Naive thymus-derived CD4-positive, alpha-beta T cell (primary cell): Measurements from ENCODE around the gene CLASRP. TPM values are rescaled to one million over a fixed set of nuclear protein-coding genes. Genes with fewer than 3 reads are reported as not detected.
"Not testable (repeated sequence)": the region's sequence is repeated elsewhere in the genome, so short reads cannot be mapped to it uniquely, and the experiment has no call there.

ENCODE experiments used
- ATAC-seq: fragments of 150-1000 bp; cut with Tn5 transposase; 2 replicates; pipeline ENCODE4 v1.10.0; 2021; ENCODE audit warnings: mild to moderate bottlenecking, moderate library complexity
- CTCF ChIA-PET: fragments of 350-600 bp; sonication (Branson Sonifier 250); formaldehyde crosslinking; loops from one replicate; lab custom pipeline; 2021; ENCODE audit warnings: antibody characterized with exemption; lab: Charles Lee
- POLR2A ChIA-PET: fragments of 350-600 bp; sonication (Branson Sonifier 250); formaldehyde crosslinking; loops from one replicate; lab custom pipeline; 2021; ENCODE audit warnings: antibody characterized with exemption, inconsistent platforms; lab: Charles Lee
- DNase-seq, 9 donors: peaks; one replicate each; pipeline versions ENCODE4 v3.0.0 to v3.0.0-alpha.2; 2020 to 2022; ENCODE audit warnings: mixed read lengths in 1 of 9
- H3K27ac ChIP-seq: one replicate; pipeline ENCODE4 v1.7.0; 2013; ENCODE audit warnings: mild to moderate bottlenecking, low read depth, low read length, moderate library complexity
- H3K27me3 ChIP-seq, 2 donors: one replicate each; pipeline ENCODE4 v1.7.0; 2013; ENCODE audit warnings: low read length in 2 of 2, mild to moderate bottlenecking in 2 of 2, moderate library complexity in 2 of 2; ENCODE audit not compliant: control insufficient read depth in 2 of 2, insufficient read depth in 2 of 2
- H3K36me3 ChIP-seq, 3 experiments: 1 replicate in 2 of 3; 2 replicates in 1 of 3; pipeline ENCODE4 v1.7.0; 2013; ENCODE audit warnings: low read length in 3 of 3, mild to moderate bottlenecking in 3 of 3, moderate library complexity in 1 of 3; ENCODE audit not compliant: insufficient read depth in 3 of 3, control insufficient read depth in 2 of 3
- H3K4me1 ChIP-seq, 2 donors: one replicate each; pipeline ENCODE4 v1.7.0; 2013; ENCODE audit warnings: low read length in 2 of 2, mild to moderate bottlenecking in 2 of 2, moderate library complexity in 1 of 2; ENCODE audit not compliant: control insufficient read depth in 2 of 2, insufficient read depth in 2 of 2
- H3K4me3 ChIP-seq: 2 replicates; pipeline ENCODE4 v1.7.0; 2013; ENCODE audit warnings: mild to moderate bottlenecking, low read length
- H3K9me3 ChIP-seq, 3 experiments: 1 replicate in 2 of 3; 2 replicates in 1 of 3; pipeline ENCODE4 v1.7.0; 2013; ENCODE audit warnings: low read length in 3 of 3; ENCODE audit not compliant: control insufficient read depth in 2 of 3
- H3K27ac Mint-ChIP-seq, 9 donors: one replicate each; pipeline ENCODE4 v1.8.0; 2020 to 2022; ENCODE audit warnings: mixed read lengths in 9 of 9, mild to moderate bottlenecking in 8 of 9, moderate library complexity in 5 of 9, inconsistent platforms in 2 of 9
- H3K27me3 Mint-ChIP-seq, 5 donors: one replicate each; pipeline ENCODE4 v1.8.0; 2021 to 2022; ENCODE audit warnings: mixed read lengths in 5 of 5, mild to moderate bottlenecking in 1 of 5
- H3K36me3 Mint-ChIP-seq, 5 donors: one replicate each; pipeline ENCODE4 v1.8.0; 2020 to 2022; ENCODE audit warnings: mixed read lengths in 5 of 5, mild to moderate bottlenecking in 3 of 5, inconsistent platforms in 1 of 5
- H3K4me1 Mint-ChIP-seq, 7 donors: one replicate each; pipeline ENCODE4 v1.8.0; 2020 to 2022; ENCODE audit warnings: mixed read lengths in 7 of 7, mild to moderate bottlenecking in 3 of 7, inconsistent platforms in 1 of 7
- H3K4me3 Mint-ChIP-seq, 10 donors: one replicate each; pipeline ENCODE4 v1.8.0; 2020 to 2022; ENCODE audit warnings: mild to moderate bottlenecking in 10 of 10, mixed read lengths in 10 of 10, moderate library complexity in 6 of 10, inconsistent platforms in 2 of 10
- H3K9me3 Mint-ChIP-seq, 11 donors: one replicate each; pipeline ENCODE4 v1.8.0; 2020 to 2022; ENCODE audit warnings: mixed read lengths in 11 of 11, mild to moderate bottlenecking in 4 of 11, inconsistent platforms in 1 of 11, moderate library complexity in 1 of 11
- intact Hi-C, 2 donors: fragments of 100-400 bp; cut with micrococcal nuclease; formaldehyde crosslinking; loops; one replicate each; pipeline ENCODE4 v1.15.1; 2023
- polyA plus RNA-seq, 2 donors: library from polyadenylated mRNA; unstranded; fragments of 300-500 nt; fragmentation: Illumina TruSeq; gene quantifications; one replicate each; pipeline ENCODE4 v1.2.3, GENCODE V29; 2021
- total RNA-seq, 6 experiments: library from RNA in 5 of 6; stranded (reverse) in 5 of 6; gene quantifications; 1 replicate in 5 of 6; 2 replicates in 1 of 6; pipeline ENCODE4 v1.2.3 and lab custom pipeline; 2021 to 2026

The CLASRP gene
- total and polyA plus RNA-seq, 7 experiments from 2014 or later = 3.6 to 185 (median 152) TPM

GRCh38 chr19:45104658-45105349, 66.0 kb downstream of the CLASRP start:
- Mint-ChIP-seq H3K36me3 (no peaks in the 10 kb centered on the region), H3K27me3 (no peaks in the 10 kb centered on the region), H3K27ac (peak overlapping the region; percentile 24 to 93 (median 84)), H3K4me1 (peaks cover 28 to 72% (median 55%) of the 10 kb centered on the region in 7 donors), H3K4me3 (peak overlapping the region; percentile 45 to 85 (median 76)), H3K9me3 (no peaks in the 10 kb centered on the region)
- Histone ChIP-seq H3K27ac (peak overlapping the region; percentile 18), H3K36me3 (peaks cover 0 to 3% (median 0%) of the 10 kb centered on the region in 3 experiments), H3K4me1 (peaks cover 20 to 26% of the 10 kb centered on the region in 2 donors), H3K4me3 (no peak overlapping the region), H3K9me3 (no peaks in the 10 kb centered on the region), H3K27me3 (no peaks in the 10 kb centered on the region)
- peak in 1 of 9 donors; percentile 19 for DNase-seq
- no peak for ATAC-seq
- intact Hi-C loops = no loop called here
- ChIA-PET POLR2A (interaction anchor here (3.8 kb wide), 1 partner anchor 13 kb away, joined by 22 read pairs; the partner anchor contains the start of gene PPP1R37), CTCF (interaction anchor here (0.6 kb wide), 1 partner anchor 31 kb away, joined by 3 read pairs; no protein-coding TSS in a partner anchor)

- ATAC-seq, POLR2A ChIA-PET, CTCF ChIA-PET, H3K9me3 ChIP-seq, H3K36me3 ChIP-seq, intact Hi-C loops, H3K4me3 Mint-ChIP-seq, H3K36me3 Mint-ChIP-seq, H3K27ac ChIP-seq, H3K9me3 Mint-ChIP-seq, H3K27me3 ChIP-seq, DNase-seq, H3K27me3 Mint-ChIP-seq, H3K27ac Mint-ChIP-seq, H3K4me3 ChIP-seq: not testable (repeated sequence)
- peaks cover 25 to 67% (median 48%) of the 10 kb centered on the region in 7 donors for H3K4me1 Mint-ChIP-seq
- peaks cover 20 to 26% of the 10 kb centered on the region in 2 donors for H3K4me1 ChIP-seq
These were observed 67.5 kb downstream of the CLASRP start for GRCh38 chr19:45106363-45106762.

GRCh38 chr19:45107621-45108150, 68.8 kb downstream of the CLASRP start:
- CTCF ChIA-PET = interaction anchor here (0.5 to 1.1 kb wide), 2 partner anchors 9 to 649 kb away, joined by 4 read pairs; no protein-coding TSS in a partner anchor
- Mint-ChIP-seq H3K4me1 (peaks cover 21 to 60% (median 40%) of the 10 kb centered on the region in 7 donors), H3K36me3 (no peaks in the 10 kb centered on the region), H3K9me3 (no peaks in the 10 kb centered on the region), H3K4me3 (no peak overlapping the region), H3K27me3 (no peaks in the 10 kb centered on the region), H3K27ac (no peak overlapping the region)
- no peaks in the 10 kb centered on the region for H3K9me3 ChIP-seq
- DNase-seq (no peak), ATAC-seq (no peak)
- H3K36me3 ChIP-seq = no peaks in the 10 kb centered on the region
- no peak overlapping the region for H3K27ac ChIP-seq
- H3K4me3 ChIP-seq = no peak overlapping the region
- intact Hi-C loops = no loop called here
- peaks cover 18 to 23% of the 10 kb centered on the region in 2 donors for H3K4me1 ChIP-seq
- POLR2A ChIA-PET = no interaction called here
- H3K27me3 ChIP-seq = no peaks in the 10 kb centered on the region

- ChIA-PET POLR2A (no interaction called here), CTCF (interaction anchor here (0.7 kb wide), 1 partner anchor 66 kb away, joined by 3 read pairs; no protein-coding TSS in a partner anchor)
- DNase-seq (no peak), ATAC-seq (no peak)
- no peak overlapping the region for H3K27ac ChIP-seq
- Mint-ChIP-seq H3K27me3 (no peaks in the 10 kb centered on the region), H3K4me1 (peaks cover 11 to 49% (median 20%) of the 10 kb centered on the region in 7 donors), H3K36me3 (peaks cover 0 to 3% (median 0%) of the 10 kb centered on the region in 5 donors), H3K9me3 (no peaks in the 10 kb centered on the region), H3K27ac (no peak overlapping the region), H3K4me3 (no peak overlapping the region)
- H3K27me3 ChIP-seq = no peaks in the 10 kb centered on the region
- H3K4me1 ChIP-seq = no peaks in the 10 kb centered on the region
- intact Hi-C loops = no loop called here
- no peak overlapping the region for H3K4me3 ChIP-seq
- H3K9me3 ChIP-seq = no peaks in the 10 kb centered on the region
- H3K36me3 ChIP-seq = no peaks in the 10 kb centered on the region
These were observed 72.0 kb downstream of the CLASRP start for GRCh38 chr19:45110851-45111266.

GRCh38 chr19:45112111-45112827, 73.4 kb downstream of the CLASRP start:
- Histone ChIP-seq H3K4me3 (no peak overlapping the region), H3K9me3 (no peaks in the 10 kb centered on the region), H3K36me3 (no peaks in the 10 kb centered on the region), H3K27me3 (no peaks in the 10 kb centered on the region), H3K27ac (no peak overlapping the region), H3K4me1 (peaks cover 6 to 11% of the 10 kb centered on the region in 2 donors)
- H3K27me3 Mint-ChIP-seq = no peaks in the 10 kb centered on the region
- POLR2A ChIA-PET = interaction anchor here (1.0 kb wide), 1 partner anchor 66 kb away, joined by 3 read pairs; the partner anchor contains the start of genes BLOC1S3 and TRAPPC6A
- H3K4me3 Mint-ChIP-seq = no peak overlapping the region
- no peak for ATAC-seq
- H3K36me3 Mint-ChIP-seq = peaks cover 0 to 3% (median 0%) of the 10 kb centered on the region in 5 donors
- CTCF ChIA-PET = interaction anchor here (1.7 kb wide), 1 partner anchor 9 kb away, joined by 6 read pairs; no protein-coding TSS in a partner anchor
- intact Hi-C loops = no loop called here
- H3K27ac Mint-ChIP-seq = peak overlapping the region in 1 of 9 donors; percentile 54
- DNase-seq = no peak
- H3K4me1 Mint-ChIP-seq = peaks cover 18 to 63% (median 32%) of the 10 kb centered on the region in 7 donors
- no peaks in the 10 kb centered on the region for H3K9me3 Mint-ChIP-seq

- ATAC-seq = no peak
- Mint-ChIP-seq H3K9me3 (no peaks in the 10 kb centered on the region), H3K4me1 (peaks cover 24 to 70% (median 43%) of the 10 kb centered on the region in 7 donors), H3K27ac (peak overlapping the region in 1 of 9 donors; percentile 54), H3K36me3 (peaks cover 0 to 3% (median 0%) of the 10 kb centered on the region in 5 donors), H3K4me3 (no peak overlapping the region), H3K27me3 (no peaks in the 10 kb centered on the region)
- no peaks in the 10 kb centered on the region for H3K27me3 ChIP-seq
- CTCF ChIA-PET = interaction anchor here (0.6 to 1.7 kb wide), 2 partner anchors 10 to 31 kb away, joined by 4 to 6 read pairs; no protein-coding TSS in a partner anchor
- no peak overlapping the region for H3K27ac ChIP-seq
- intact Hi-C loops = no loop called here
- POLR2A ChIA-PET = interaction anchor here (1.2 kb wide), 1 partner anchor 11 kb away, joined by 3 read pairs; no protein-coding TSS in a partner anchor
- H3K36me3 ChIP-seq = no peaks in the 10 kb centered on the region
- no peaks in the 10 kb centered on the region for H3K9me3 ChIP-seq
- DNase-seq = no peak
- peaks cover 9 to 25% of the 10 kb centered on the region in 2 donors for H3K4me1 ChIP-seq
- H3K4me3 ChIP-seq = no peak overlapping the region
These were observed 74.8 kb downstream of the CLASRP start for GRCh38 chr19:45113628-45114027.
